Activated CD4-positive, alpha-beta T cell treated with anti-CD3 and anti-CD28 coated beads, Interleukin-2, amount 50 U/mL, for 48 hours (primary cell): ENCODE measurements around the gene SFR1.
A peak's percentile ranks its signal among the peaks of the same experiment; 100 is the strongest.
"Not testable (repeated sequence)": the region's sequence is repeated elsewhere in the genome, so short reads cannot be mapped to it uniquely, and the experiment has no call there.

Experiments
- DNase-seq, 2 experiments: peaks; one replicate each; pipeline ENCODE4 v3.0.0-alpha.2; 2020

Gene SFR1

DNA sequence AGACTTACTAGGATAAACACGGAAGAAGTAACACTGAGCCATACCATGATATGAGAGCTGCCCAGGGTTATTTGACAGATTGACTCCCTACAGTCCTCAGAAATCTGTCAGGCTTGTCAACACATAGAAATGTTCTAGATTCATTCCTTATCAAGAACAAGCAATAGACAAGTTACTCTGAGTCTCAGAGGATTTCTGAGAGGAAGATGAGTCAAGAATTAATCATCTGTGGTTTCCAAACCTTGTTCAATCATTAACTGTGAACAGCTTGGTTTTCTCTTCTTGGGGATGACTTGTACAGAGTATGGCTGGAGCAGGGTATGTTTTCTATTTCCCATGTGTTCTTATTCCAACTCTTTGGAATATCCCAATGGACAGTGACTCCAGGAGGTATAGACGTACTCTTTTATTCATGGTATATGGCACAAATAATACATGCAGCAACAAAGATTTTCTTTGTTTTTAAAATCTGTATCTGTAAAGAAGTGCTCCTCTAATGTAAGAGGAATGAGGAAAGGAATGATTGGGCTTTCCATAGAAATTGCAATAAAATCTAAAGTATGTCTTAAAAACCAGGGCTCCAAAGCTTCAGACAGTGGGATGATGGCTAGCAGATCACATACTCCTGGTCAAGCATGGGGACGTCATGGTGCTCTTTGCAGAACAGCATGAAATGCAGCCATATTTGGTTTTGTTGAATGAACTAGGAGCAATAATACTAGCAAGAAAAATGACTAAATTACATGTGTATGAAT lies 11.9 kb upstream of the SFR1 start:
- no peak for DNase-seq

DNA sequence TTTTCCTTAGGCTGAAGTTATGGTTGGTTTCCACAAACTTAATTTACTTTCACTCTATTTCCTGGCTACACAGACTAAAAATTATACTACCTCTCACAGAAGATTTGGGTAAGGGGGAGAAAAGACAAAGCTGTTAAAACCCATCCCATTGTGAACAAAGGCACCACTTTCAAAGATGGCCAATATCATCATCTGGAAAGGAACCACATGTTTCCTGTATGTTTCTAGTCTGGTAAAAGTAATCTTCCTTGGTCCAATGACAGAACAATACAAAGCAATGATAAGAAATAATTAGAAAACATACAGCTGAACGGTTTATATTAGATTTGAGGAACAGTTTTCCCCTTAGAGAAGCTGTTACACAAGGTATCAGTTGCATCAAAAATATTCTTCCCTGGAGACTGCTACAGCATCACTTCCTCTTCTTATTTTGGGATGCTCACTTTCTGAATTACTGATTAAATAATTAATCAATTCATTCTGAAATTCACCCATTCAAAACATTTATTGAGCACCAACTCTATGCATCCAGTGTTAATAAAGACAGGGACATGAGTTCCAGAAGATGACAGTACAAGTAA lies 8.5 kb upstream of the SFR1 start:
- DNase-seq = no peak

DNA sequence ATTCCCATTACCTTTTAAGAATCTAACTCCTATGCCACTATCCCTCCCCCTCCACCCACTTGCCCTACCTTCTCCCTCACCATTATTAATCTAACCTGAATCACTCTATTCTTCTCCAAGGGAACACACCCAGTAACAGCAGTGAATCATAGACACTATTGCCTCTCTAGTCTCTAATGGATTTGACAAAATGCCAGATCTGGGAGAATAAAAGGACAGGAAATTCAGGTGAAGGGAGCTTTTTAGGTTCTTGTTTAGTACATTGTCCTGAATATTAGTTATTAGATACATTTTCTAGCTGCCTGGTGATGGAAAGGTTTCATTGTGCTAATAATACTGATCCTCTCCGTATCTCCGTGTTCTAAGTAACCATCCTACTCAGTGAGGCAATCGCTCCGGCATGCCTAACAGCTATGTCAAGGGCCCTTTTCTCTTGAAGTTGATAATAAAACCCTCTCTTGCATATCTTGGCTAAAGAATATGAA lies 4.1 kb upstream of the SFR1 start:
- no peak for DNase-seq

DNA sequence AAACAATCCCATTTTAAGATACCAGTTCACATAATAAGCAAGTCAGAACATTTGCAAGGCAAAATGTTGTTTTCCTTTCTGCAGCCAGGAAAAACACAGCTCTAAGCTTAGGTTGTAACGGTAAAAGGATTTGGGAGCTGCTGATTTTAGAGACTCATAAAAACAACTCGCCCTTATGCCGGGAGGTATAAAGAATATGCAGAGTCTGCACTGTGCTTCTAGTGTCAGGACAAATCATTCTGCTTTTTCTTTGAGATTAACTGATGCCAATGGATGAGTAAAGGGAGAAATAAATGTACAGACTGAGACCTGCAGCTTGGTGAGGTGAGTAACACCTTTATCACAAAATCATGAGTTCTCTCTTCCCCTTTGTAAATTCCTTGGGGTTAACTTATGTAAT lies 2.0 kb upstream of the SFR1 start:
- DNase-seq = no peak

DNA sequence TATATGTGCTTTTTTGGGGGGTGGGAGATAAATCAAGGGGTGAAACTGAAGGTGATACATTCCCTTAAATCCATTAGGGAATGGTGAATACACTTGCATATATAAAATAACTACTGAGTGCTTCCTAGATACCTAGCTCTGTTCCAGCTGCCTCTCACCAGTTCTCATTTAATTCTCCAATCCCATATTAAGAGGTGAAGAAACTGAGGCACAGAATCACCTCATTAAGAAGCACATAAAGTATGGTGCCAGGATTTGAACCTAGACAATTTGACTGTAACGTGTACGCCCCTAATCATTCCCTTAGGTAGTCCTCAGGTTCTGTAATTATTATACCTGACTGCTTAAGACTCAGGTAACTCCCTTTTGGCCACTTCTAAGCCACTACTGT lies 1.5 kb upstream of the SFR1 start:
- no peak for DNase-seq

DNA sequence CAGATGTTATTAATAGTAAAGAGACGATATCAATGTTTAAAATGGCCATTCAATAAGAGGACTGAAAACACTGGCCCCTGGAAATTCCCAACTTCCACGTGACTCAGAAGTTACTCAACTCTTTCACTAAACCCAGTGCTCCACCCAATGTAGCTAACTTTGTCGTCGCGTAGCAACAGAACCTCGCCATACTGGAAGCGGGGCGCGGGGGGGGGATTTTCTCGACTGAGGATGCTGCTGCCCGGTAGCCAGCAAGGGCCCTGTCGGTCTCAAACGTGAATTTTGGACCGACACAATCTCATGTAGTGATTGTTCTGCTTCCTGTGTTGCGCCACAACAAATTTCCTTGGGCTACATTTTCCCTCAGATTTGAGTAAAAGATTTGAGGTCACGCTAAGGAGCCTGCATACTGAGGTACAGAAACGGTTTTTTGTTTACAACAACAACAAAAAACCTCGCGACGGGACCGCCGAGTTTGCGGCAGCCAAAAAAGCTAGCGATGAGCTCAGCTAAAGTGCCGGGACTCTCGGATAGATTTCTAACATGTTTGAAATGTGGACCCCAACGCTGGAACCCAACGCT lies 977 bp upstream of the SFR1 start:
- DNase-seq = peak; percentile 87 to 91

DNA sequence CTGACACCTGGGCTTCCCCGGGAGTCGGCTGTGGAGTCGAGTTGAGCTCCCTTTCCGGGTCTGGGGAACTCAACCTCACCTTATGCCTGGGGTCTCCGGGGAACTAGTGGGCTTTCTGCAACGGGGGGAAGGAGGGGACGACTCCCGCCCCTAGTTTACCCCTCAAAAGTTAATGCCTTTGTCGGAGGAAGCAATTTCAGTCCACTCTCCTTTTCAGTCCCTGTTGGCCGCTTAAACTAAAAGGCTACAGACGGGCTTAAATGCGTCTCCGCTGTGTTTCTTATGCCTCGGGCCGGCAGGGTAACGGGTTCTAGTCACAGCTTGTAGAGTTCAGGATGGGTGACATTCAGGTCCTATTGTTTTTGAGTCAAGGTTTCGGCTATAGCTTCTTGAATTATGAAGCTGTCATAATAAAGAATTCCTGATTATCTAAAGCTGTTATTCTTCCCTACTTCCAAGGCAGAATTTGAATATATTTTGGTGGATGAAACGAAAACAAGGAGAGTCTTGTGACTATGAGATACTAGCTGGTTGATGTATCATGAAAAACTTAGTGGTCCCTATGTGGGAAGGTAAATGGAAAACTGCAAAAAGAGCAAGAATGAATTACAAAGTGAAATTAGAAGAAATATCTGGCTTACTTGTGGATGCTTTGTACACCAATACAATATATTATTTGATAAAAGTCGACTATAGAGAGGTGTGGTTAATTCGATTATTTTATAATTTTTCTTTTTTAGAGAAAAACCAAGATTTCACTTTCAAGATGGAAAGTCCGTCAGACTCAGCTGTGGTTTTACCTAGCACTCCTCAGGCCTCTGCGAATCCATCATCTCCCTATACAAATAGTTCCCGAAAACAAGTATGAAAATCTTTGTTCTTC lies 495 bp downstream of the SFR1 start:
- no peak for DNase-seq

DNA sequence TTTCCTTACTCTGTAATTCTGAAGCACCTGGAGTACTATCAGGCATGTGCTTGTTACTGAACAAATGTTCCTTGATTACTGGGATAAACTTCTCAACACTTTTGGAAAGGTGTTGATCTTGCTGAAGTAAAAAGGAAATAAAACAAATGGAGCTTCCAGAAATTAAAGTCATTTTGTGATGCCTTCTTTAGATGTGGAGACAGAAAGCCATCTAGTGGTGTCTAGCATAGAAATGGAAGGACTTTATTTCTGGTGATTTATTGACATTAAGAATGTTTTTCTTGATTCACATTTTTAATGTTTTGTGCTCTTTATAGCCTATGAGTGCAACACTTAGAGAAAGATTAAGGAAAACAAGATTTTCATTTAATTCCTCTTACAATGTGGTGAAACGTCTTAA lies 1.4 kb downstream of the SFR1 start:
- DNase-seq = no peak

DNA sequence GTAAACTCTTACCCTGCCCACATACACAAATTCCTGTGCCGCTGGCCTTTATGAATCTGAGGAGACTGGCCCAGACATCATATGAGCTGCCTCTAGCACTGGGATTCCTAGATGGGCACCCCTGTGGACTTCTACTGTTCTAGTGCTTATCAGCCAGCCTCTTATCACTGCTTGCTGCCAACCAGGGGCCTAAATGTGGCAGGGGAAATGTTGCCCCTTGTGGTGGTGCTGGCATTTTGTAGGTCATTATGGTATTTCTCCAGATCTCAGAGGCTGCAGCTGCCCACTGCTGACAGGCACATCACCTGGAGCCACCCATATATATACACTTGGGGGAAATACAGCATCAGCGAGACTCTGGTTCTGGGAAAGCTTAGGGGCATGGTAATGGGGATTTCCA lies 5.4 kb downstream of the SFR1 start:
- DNase-seq = peak in 1 of 2 experiments; percentile 13

DNA sequence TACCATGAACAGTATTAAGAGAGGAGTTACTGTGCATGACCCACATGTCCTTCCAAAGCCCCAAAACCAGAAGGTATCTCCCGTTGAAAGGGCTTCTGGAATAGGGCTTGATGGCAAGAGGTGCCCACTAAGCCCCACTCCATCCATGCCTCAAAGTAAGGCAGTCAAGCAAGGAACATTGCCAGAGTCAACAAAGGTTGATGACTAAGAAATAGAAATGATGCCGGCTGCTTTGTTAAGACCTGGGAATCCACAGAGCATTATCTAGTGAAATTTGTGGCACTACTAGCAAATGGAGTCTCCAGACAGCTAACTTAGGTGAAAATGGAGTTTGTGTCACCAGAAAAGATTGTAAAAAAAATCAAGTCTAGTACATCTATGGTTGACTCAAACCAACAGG lies 6.2 kb downstream of the SFR1 start:
- no peak for DNase-seq

DNA sequence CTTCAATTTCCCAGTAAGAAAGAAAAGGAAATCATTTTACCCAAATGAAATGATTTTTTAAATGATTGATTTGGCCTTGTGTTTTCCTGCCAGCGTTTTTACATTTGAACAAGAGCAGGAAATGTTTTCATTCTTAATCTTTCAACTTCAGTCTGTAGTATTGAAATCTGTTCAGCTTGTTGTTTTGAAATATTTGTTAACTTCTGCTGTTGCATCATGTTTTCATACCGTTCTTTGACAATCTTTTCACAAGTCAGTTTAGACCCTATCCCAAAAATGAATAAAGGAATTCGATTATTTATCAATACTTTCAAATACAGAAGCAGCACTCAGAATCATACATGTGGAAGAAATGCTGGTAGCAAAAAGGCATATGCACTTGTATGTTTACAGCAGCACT lies 8.1 kb downstream of the SFR1 start:
- DNase-seq = no peak

DNA sequence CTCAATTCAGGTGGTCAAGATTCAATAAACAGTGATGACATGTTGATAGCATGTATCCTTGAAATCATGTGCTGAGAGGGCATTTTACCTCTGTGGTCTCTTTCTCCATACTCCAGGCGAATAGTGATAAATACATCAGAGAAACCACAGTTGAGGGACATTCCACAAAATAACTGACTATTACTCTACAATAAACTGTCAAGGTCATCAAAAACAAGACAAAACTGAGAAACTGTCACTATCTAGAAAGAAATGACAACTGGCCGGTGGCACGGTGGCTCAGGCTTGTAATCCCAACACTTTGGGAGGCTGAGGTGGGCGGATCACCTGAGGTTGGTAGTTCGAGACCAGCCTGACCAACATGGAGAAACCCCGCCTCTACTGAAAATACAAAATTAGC lies 16.2 kb downstream of the SFR1 start:
- no peak for DNase-seq

DNA sequence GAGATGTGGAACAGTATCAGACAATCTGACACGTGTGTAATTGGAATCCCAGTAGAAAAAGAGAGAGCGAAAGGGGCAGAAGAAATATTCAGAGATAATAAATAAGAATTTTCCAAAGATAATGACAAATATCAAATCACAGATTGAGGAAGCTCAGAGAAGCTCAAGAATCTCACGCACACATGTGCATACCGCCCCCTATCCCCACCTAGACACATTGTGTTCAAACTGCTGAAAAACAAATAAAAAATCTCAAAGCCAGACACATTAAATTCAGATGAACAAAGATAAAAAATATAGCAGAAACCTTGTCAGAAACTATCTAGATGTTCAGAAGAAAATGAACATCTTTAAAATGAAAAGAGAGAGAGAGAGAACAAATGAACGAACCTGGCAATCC lies 17.2 kb downstream of the SFR1 start:
- no peak for DNase-seq

DNA sequence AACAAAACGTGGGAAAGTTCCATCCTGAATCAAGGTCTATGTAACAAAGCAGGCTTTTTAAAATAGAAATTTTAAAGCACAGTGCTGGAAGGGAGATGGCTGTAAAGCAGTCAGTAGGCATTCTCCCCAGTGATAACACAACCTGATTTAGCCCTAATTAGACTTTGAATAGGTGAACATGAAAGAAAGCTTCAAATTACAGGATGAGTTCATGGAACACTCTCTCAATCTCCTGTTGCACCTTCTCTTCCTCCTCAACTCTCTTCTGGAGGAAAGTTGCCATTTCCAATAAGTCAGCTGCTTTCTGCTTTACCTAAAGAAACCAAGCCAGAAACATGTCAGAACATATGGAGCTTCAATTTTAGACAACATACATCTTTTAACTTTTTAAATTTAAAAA lies 20.1 kb downstream of the SFR1 start:
- no peak for DNase-seq

DNA sequence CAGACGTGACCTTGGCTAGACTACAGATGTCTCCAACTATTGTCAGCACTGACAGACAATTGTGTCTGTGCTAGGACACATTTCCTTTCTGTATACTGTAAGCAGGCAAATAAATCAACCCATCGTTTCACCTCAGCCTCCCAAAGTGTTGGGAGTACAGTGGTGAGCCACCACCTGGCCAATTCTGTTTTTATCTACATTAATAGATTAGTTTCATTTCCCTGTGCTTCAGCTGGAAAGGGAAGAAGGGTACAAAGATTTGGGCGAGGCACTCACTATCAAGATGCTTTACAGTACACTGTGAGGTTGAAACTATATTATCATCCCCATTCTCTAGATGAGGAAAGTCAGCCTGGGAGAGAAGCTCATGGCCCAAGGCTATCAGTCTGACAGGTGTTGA lies 21.9 kb downstream of the SFR1 start:
- DNase-seq = no peak

DNA sequence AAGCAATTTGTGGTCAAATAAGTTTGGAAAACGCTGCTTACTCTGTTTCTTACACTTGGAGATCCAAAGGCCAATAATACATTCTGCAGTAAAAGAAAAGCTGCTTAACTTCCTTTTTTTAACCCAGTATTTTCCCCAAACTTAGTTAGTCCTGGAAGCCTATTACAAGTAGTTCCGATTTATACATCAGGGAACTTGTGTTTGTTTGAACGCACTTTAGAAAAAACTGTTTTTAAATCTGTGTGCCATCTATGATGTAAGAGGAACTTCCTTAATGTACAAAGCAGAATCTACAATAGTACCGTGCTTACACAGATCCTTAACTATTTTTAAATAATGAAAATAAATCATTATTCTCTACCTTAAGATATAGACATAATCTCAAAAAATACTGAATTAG lies 23.0 kb downstream of the SFR1 start:
- DNase-seq = no peak

DNA sequence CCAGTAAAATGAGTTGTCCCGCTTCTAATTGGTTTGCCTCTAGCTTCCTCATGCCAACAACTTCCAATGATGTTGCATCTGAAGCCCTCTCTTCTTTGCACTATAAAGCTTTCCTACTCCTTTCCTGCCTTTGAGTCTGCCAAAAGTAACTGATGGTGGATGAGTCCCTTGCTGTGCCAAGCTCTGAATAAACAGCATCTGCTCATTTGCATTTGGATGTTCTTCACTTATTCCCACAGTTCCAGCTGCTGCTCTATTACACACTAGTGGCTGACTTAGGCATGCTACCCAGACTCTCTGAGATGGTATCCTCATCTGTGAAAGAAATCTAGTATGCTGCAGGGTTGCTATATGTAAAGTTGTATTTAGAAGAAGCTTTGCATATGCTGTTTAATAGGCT lies 24.9 kb downstream of the SFR1 start:
- DNase-seq = no peak

DNA sequence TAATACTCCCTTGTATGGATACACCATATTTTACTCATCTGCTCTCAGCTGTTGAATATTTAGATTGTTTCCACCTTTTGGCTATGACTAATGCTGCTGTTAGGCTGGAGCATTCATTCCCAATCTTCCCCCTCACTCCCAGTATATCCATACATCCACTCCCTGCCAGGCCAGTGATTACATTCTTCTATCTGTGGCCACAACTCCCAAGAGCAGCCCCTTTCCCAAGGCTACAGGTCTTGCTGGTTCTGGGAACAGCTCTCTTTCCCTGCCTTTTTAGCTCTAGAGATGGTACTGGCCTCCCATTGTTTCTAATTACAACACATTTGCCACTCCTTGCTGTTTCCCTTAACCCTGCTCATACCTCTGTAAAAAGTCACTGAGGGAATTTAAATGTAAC lies 28.2 kb downstream of the SFR1 start:
- DNase-seq = no peak

DNA sequence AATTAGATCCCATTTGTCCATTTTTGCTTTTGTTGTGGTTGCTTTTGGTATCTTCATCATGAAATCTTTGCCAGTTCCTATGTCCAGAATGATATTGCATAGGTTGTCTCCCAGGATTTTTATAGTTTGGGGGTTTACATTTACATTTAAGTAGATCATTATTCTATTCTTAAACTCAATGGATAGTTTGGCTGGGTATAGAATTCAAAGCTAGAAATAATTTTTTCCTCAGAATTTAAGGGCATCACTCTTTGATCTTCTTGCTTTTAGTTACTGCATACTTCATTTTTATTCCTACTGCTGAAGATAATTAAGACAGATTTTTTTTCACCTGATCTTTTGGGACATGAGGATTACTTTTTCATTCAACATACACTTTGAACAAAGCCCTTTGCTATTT lies 29.8 kb downstream of the SFR1 start:
- DNase-seq = no peak

DNA sequence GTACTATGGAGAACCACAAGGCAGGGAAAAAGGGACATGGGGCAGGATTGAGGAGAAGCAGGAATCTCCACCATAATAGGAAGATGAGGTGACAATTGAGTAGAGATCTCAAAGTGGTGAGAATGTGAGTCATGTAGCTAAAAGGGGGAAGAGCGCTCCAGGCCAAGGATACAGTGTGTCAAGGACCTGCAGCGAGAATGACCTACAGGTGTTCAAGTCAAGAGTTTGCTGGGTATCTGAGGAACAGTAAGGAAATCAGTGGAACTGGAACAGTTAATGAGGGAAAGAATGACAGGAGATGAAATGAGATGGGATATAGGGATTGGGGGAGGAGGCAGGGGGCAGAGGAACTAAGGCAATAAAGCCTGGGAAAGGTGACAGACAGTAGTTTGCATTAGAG lies 33.6 kb downstream of the SFR1 start:
- no peak for DNase-seq

DNA sequence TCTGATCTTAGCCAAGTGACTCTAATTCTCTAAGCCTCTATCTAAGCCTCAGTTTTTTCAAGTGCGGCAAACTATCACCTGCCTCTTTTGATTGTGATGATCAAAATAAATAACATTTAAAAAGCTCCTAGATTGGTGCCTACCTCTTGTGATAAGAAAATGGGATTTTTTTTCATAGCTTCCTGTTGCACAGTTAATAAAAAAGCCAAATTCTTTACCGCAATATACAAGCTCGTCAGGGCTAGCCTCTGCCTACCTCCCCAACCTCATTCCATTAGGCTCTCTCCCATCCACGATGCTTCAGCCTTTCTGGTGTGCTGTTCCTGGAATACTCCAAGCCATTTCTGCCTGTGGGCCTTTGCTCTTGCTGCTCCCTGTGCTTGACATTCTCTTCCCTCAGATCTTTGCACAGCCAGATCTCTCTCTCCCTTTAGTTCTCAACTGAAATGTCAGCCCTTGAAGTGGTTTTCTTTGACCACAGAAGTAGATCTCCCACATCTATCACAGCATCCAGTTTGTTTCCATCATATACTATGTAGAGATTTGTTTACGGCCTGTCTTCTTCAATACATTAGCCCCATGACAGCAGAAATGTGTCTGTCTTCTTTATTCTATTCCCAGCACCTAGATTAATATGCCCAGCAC lies 48.8 kb downstream of the SFR1 start:
- no peak for DNase-seq

DNA sequence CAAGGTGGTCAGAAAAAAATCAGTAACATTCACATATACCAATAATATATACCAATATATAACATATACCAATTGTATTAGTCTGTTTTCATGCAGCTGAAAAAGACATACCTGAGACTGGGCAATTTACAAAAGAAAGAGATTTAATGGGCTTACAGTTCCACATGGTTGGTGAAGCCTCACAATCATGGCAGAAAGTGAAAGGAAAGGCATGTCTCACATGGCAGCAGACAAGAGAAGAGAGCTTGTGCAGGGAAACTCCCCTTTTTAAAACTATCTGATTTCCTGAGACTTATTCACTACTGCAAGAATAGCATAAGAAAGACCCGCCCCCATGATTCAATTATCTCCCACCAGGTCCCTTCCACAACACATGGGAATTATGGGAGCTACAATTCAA lies 52.2 kb downstream of the SFR1 start:
- not testable (repeated sequence) for DNase-seq
